ENCODE measurements around the gene SSX3.
"Not testable (repeated sequence)": the region's sequence is repeated elsewhere in the genome, so short reads cannot be mapped to it uniquely, and the experiment has no call there.

SSX3 gene, protein sequence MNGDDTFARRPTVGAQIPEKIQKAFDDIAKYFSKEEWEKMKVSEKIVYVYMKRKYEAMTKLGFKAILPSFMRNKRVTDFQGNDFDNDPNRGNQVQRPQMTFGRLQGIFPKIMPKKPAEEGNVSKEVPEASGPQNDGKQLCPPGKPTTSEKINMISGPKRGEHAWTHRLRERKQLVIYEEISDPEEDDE

DNA sequence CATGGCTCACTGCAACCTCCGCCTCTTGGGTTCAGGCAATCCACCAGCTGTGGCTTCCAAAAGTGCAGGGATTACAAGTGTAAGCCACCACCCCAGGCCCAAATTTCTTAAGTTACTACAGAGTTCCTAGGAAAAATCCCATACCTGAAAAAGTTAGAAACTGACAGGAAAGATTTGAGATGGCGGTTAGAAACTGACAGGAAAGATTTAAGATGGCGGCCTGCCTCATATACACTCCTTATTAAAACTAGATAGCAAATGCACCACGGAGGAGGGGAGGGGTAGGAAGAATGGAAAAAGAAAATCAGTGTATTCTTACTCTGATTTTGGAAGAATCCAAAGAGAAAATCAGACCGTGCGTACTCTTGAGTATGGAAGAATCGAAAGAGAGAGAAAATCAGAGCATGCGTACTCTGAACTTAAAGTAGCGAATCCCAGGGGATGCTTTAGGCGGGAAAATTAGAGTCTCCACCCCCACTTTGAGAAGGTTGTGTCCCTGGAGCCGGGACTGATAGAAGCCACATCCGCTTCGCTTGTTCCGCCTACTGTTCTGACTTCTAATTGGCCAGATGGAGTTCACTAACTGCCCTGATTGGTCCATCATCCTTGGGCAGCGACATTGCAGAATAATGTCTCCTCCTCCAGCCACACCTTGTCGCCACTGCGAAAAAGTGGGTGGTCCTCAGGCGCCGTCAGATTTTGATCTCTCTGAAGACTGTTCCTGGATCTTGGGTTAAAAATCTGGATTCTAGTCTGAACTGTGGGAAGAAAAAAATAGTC, at the start of gene SSX3:
SSX3 (minus strand) TSS at position 389 of the 780 bp plus-strand sequence. CDS start 1,454 bp downstream, outside the sequence.
- H3K9me3 Mint-ChIP-seq; H3K27ac Mint-ChIP-seq; H3K4me3 Mint-ChIP-seq; H3K27me3 Mint-ChIP-seq; H3K36me3 Mint-ChIP-seq (ENCODE audit: low read depth); H3K4me1 Mint-ChIP-seq (ENCODE audit: low read depth); intact Hi-C loops (cut with micrococcal nuclease): not testable (repeated sequence)

DNA sequence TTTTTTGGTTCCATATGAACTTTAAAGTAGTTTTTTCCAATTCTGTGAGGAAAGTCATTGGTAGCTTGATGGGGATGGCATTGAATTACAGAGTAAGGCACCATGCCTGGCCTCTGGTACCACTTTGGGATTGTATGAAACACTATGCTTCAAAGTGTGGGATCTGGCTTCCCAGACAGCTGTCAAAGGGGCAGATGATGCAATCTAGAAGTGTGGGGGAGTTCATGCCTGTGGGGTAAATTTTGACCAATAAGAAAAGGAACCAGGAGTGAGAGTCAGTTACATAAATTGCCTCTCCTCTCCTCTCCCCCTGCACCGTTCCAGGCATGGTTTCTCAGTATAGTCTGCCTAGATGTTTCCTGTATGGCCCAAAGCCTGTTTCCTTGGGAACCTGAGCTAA, 41.3 kb upstream of the SSX3 start:
- H3K36me3 Mint-ChIP-seq (ENCODE audit: low read depth); H3K4me1 Mint-ChIP-seq (ENCODE audit: low read depth); intact Hi-C loops (cut with micrococcal nuclease); H3K4me3 Mint-ChIP-seq; H3K9me3 Mint-ChIP-seq; H3K27ac Mint-ChIP-seq; H3K27me3 Mint-ChIP-seq: not testable (repeated sequence)

DNA sequence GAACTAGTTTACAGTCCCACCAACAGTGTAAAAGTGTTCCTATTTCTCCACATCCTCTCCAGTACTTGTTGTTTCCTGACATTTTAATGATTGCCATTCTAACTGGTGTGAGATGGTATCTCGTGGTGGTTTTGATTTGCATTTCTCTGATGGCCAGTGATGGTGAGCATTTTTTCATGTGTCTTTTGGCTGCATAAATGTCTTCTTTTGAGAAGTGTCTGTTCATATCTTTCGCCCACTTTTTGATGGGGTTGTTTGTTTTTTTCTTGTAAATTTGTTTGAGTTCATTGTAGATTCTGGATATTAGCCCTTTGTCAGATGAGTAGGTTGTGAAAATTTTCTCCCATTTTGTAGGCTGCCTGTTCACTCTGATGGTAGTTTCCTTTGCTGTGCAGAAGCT, 40.4 kb upstream of the SSX3 start:
- H3K27ac Mint-ChIP-seq; H3K4me1 Mint-ChIP-seq (ENCODE audit: low read depth); H3K36me3 Mint-ChIP-seq (ENCODE audit: low read depth); H3K27me3 Mint-ChIP-seq; H3K9me3 Mint-ChIP-seq; intact Hi-C loops (cut with micrococcal nuclease); H3K4me3 Mint-ChIP-seq: not testable (repeated sequence)

DNA sequence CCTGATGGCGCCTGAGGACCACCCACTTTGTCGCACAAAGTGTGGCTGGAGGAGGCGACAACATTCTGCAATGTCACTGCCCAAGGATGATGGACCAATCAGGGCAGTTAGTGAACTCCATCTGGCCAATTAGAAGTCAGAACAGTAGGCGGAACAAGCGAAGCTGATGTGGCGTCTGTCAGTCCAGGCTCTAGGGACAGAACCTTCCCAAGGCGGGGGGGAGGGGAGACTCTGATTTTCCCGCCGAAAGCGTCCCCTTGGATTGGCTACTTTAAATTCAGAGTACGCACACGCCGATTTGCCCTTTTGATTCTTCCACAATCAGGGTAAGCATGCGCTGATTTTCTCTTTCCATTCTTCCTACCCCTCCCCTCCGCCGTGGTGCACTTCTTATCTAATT, 26.7 kb upstream of the SSX3 start, which contains the start of gene SSX4:
SSX4 (plus strand) TSS at position 301 of the 400 bp plus-strand sequence. CDS start 515 bp downstream, outside the sequence.
- H3K4me3 Mint-ChIP-seq; H3K4me1 Mint-ChIP-seq (ENCODE audit: low read depth); intact Hi-C loops (cut with micrococcal nuclease); H3K9me3 Mint-ChIP-seq; H3K27me3 Mint-ChIP-seq; H3K27ac Mint-ChIP-seq; H3K36me3 Mint-ChIP-seq (ENCODE audit: low read depth): not testable (repeated sequence)

DNA sequence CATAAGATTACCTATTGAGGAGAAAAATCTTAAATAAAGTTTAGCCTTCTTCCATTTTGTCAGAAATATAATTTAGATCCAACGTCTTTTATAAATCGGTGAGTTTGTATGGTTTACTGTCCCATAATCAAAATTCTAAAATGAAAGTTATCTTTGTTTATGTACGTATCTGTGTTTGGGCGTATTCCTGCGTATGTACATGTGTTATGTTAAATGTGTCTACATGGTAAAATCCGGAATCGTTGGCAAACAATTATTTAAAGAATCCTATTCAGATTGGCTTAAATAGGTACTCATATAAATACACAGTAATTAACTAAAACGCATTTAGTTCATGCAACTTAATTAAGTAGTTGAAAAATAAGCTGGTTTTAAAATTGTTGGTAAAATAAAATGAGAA, 13.9 kb upstream of the SSX3 start:
- intact Hi-C loops (cut with micrococcal nuclease); H3K36me3 Mint-ChIP-seq (ENCODE audit: low read depth); H3K4me1 Mint-ChIP-seq (ENCODE audit: low read depth); H3K27ac Mint-ChIP-seq; H3K4me3 Mint-ChIP-seq; H3K27me3 Mint-ChIP-seq; H3K9me3 Mint-ChIP-seq: not testable (repeated sequence)

DNA sequence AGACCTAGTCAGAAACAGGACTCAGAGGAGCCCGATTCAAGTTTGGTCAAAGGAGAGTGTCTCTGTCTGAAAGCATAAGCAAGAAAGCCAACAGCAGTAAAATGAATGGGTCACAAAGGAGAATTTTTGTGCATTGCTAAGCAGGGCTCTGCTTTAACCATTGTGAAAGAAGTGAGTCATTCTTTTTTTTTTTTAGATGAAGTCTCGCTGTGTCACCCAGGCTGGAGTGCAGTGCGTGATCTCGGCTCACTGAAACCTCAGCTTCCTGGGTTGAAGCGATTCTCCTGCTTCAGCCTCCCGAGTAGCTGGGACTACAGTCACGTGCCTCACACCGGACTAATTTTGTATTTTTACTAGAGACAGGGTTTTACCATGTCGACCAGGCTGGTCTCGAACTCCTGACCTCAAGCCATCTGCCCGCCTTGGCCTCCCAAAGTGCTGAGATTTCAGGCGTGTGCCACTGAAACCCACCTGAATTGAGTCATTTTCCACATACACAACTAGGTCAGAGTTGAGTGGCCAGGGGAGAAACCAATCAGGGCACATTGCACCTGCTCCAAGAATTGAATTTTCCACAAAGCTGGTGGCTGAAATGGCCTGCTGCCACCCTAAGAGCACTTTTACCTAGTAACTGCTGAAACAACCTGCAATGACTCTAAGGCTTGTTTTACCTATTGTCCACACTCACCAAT, 11.4 kb upstream of the SSX3 start:
- H3K9me3 Mint-ChIP-seq; H3K36me3 Mint-ChIP-seq (ENCODE audit: low read depth); H3K4me1 Mint-ChIP-seq (ENCODE audit: low read depth); H3K27ac Mint-ChIP-seq; H3K4me3 Mint-ChIP-seq; intact Hi-C loops (cut with micrococcal nuclease); H3K27me3 Mint-ChIP-seq: not testable (repeated sequence)

DNA sequence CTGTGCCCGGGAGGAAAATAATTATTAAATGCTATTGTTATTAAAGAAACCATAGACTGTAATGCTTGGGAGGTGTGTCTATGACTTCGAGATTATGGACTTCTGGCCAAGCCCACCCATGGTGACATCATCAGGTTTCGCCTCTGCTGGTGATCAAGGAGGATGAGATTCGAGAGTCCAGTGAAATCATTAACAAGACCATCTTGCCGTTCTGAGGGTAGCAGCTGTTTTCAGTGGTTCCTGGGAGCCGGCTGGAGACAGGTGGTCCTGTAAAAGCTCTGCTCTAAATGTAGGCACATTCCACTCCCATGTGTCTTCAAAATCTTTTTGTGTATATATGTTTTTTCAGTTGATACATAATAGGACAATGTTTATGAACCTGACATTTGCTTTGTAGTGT, 2.8 kb upstream of the SSX3 start:
- H3K36me3 Mint-ChIP-seq (ENCODE audit: low read depth); H3K27me3 Mint-ChIP-seq; H3K4me1 Mint-ChIP-seq (ENCODE audit: low read depth); H3K4me3 Mint-ChIP-seq; H3K27ac Mint-ChIP-seq; H3K9me3 Mint-ChIP-seq; intact Hi-C loops (cut with micrococcal nuclease): not testable (repeated sequence)

DNA sequence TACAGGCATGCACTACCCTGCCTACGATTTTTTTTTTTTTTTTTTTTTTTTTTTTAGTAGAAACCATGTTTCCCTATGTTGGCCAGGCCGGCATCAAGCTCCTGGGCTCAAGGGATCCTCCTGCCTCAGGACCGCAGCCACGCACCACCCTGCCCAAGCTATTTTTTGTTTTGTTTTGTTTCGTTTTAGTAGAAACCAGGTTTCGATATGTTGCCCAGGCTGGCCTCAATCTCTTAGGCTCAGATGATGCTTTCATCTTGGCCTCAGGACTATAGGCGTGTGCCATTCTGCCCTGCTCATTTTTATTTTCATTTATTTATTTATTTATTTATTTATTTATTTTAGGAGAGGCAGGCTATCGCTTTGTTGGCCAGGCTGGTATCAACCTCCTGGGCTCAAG, 1.2 kb upstream of the SSX3 start:
- H3K4me1 Mint-ChIP-seq (ENCODE audit: low read depth) = no peaks in the 10 kb centered on the region
- H3K36me3 Mint-ChIP-seq (ENCODE audit: low read depth) = no peaks in the 10 kb centered on the region
- intact Hi-C loops (cut with micrococcal nuclease) = no loop called here
- no peak overlapping the region for H3K4me3 Mint-ChIP-seq
- H3K9me3 Mint-ChIP-seq = no peaks in the 10 kb centered on the region
- H3K27me3 Mint-ChIP-seq = no peaks in the 10 kb centered on the region
- H3K27ac Mint-ChIP-seq = no peak overlapping the region

DNA sequence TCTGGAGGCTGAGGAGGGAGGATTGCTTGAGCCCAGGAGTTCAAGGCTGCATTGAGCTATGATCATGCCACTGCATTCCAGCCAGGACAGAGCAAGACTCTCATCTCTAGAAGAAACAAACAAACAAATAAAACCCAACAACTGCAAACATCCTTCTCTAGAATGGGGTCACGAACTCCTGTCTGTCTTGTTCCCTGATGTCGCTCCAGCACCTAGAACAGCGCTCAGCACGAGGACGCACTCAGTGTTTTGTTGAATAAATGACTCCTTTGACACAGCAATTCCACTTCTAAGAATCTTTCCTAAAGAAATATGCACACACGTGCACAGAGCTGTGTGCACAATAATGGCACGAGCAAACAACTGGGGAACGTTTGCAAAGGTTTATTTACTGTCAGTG, 10.4 kb downstream of the SSX3 start:
- H3K36me3 Mint-ChIP-seq (ENCODE audit: low read depth); intact Hi-C loops (cut with micrococcal nuclease); H3K9me3 Mint-ChIP-seq; H3K4me1 Mint-ChIP-seq (ENCODE audit: low read depth); H3K4me3 Mint-ChIP-seq; H3K27ac Mint-ChIP-seq; H3K27me3 Mint-ChIP-seq: not testable (repeated sequence)

DNA sequence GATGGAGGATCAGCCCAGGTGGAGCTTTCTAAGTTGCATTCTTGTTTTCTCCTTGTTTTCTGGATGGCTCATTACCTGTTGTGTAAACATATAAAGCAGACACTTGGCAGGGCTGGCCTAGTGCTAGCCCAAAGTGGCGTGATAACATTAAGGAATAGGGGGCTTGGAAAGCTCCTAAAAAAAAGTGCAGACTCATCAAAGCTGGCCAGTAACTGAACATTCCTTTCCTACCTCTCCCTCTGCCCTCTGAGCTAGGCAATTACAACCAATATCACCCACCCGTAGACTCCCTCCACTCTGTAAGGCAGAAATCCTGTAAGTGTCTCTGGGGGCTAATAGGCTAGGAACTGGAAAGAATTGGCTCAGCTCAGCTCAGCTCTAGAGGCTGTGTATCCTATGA, 42.5 kb downstream of the SSX3 start:
- H3K4me1 Mint-ChIP-seq (ENCODE audit: low read depth); H3K9me3 Mint-ChIP-seq; H3K36me3 Mint-ChIP-seq (ENCODE audit: low read depth); H3K4me3 Mint-ChIP-seq; H3K27me3 Mint-ChIP-seq; H3K27ac Mint-ChIP-seq; intact Hi-C loops (cut with micrococcal nuclease): not testable (repeated sequence)

DNA sequence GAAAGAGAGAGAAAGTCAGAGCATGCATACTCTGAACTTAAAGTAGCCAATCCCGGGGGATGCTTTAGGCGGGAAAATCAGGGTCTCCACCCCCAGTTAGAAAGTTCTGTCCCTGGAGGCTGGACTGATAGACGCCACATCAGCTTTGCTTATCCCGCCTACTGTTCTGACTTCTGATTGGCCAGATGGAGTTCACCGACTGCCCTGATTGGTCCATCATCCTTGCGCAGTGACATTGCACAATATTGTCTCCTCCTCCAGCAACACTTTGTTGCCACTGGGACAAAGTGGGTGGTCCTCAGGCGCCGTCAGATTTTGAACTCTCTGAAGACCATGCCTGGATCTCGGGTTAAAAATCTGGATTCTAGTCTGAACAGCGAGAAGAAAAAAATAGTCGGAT, 50.3 kb downstream of the SSX3 start:
- intact Hi-C loops (cut with micrococcal nuclease) = no loop called here
- Mint-ChIP-seq H3K36me3 (ENCODE audit: low read depth) (no peaks in the 10 kb centered on the region), H3K27ac (no peak overlapping the region), H3K4me3 (no peak overlapping the region), H3K4me1 (ENCODE audit: low read depth) (no peaks in the 10 kb centered on the region), H3K27me3 (no peaks in the 10 kb centered on the region), H3K9me3 (no peaks in the 10 kb centered on the region)
